ENCODE data around the gene SYT14.

- TF ChIP-seq CTCF (IDR thresholded peaks at IDR 0.05) (no peak), POLR2A (IDR thresholded peaks at IDR 0.05) (no peak)
Observed at GRCh38 chr1:209993061-209993830, 55.2 kb downstream of the SYT14 start.
